Liver (tissue), 9 donors: ENCODE data around the gene TRAPPC5. TPM values are rescaled to one million over a fixed set of nuclear protein-coding genes. Genes with fewer than 3 reads are reported as not detected.

Source experiments
- DNase-seq: peaks from one replicate; pipeline ENCODE4 v3.0.0-alpha.2; 2017; ENCODE audit warnings: low spot score
- H3K27ac ChIP-seq, 2 donors: one replicate each; pipeline ENCODE4 v1.7.0; 2013; ENCODE audit warnings: inconsistent platforms in 2 of 2, low read length in 2 of 2, control low read depth in 1 of 2, low read depth in 1 of 2, mild to moderate bottlenecking in 1 of 2
- H3K27me3 ChIP-seq, 4 donors: one replicate each; pipeline versions ENCODE4 v1.6.1 to v1.7.0; 2013; ENCODE audit warnings: low read length in 3 of 4, inconsistent platforms in 1 of 4, mild to moderate bottlenecking in 1 of 4, moderate library complexity in 1 of 4; ENCODE audit not compliant: control insufficient read depth in 4 of 4, insufficient read depth in 4 of 4
- H3K36me3 ChIP-seq, 4 donors: one replicate each; pipeline versions ENCODE4 v1.6.1 to v1.7.0; 2013; ENCODE audit warnings: low read length in 3 of 4, mild to moderate bottlenecking in 3 of 4, low read depth in 1 of 4, moderate library complexity in 1 of 4; ENCODE audit not compliant: control insufficient read depth in 4 of 4, insufficient read depth in 3 of 4
- H3K4me1 ChIP-seq, 4 donors: one replicate each; pipeline versions ENCODE4 v1.6.1 to v1.7.0; 2013; ENCODE audit warnings: low read length in 3 of 4, mild to moderate bottlenecking in 3 of 4, moderate library complexity in 1 of 4; ENCODE audit not compliant: control insufficient read depth in 4 of 4, insufficient read depth in 4 of 4
- H3K4me3 ChIP-seq, 3 donors: one replicate each; pipeline versions ENCODE4 v1.6.1 to v1.7.0; 2013; ENCODE audit warnings: low read length in 3 of 3, control low read depth in 1 of 3, low read depth in 1 of 3, mild to moderate bottlenecking in 1 of 3
- H3K9ac ChIP-seq, 2 donors: one replicate each; pipeline ENCODE4 v1.7.0; 2013; ENCODE audit warnings: low read length in 2 of 2, mild to moderate bottlenecking in 2 of 2, moderate library complexity in 2 of 2, control low read depth in 1 of 2, low read depth in 1 of 2
- H3K9me3 ChIP-seq, 4 donors: one replicate each; pipeline versions ENCODE4 v1.6.1 to v1.7.0; 2013; ENCODE audit warnings: low read length in 3 of 4; ENCODE audit not compliant: control insufficient read depth in 4 of 4
- EGR1 ChIP-seq, 2 donors: IDR thresholded peaks; 2 replicates each; pipeline ENCODE4 v1.6.1; 2016 to 2018; ENCODE audit warnings: antibody characterized with exemption in 2 of 2, low read depth in 2 of 2
- FOXA1 ChIP-seq: IDR thresholded peaks from 2 replicates; pipeline ENCODE4 v1.6.1; 2016; ENCODE audit warnings: antibody characterized with exemption
- FOXA2 ChIP-seq: IDR thresholded peaks from 2 replicates; pipeline ENCODE4 v1.6.1; 2016; ENCODE audit warnings: antibody characterized with exemption
- GABPA ChIP-seq, 2 donors: IDR thresholded peaks in 1 of 2; conservative IDR thresholded peaks in 1 of 2; 2 replicates each; pipeline ENCODE4 v1.6.1; 2016; ENCODE audit warnings: antibody characterized with exemption in 2 of 2, mild to moderate bottlenecking in 1 of 2, moderate library complexity in 1 of 2
- HNF4A ChIP-seq, 2 donors: conservative IDR thresholded peaks; 2 replicates each; pipeline ENCODE4 v1.6.1; 2016; ENCODE audit warnings: antibody characterized with exemption in 2 of 2, mild to moderate bottlenecking in 2 of 2
- HNF4G ChIP-seq: IDR thresholded peaks from 2 replicates; pipeline ENCODE4 v1.6.1; 2016; ENCODE audit warnings: antibody characterized with exemption
- JUND ChIP-seq, 2 donors: IDR thresholded peaks; 2 replicates each; pipeline ENCODE4 v1.6.1; 2016; ENCODE audit warnings: antibody characterized with exemption in 2 of 2
- NR2F2 ChIP-seq: IDR thresholded peaks from 2 replicates; pipeline ENCODE4 v1.6.1; 2016; ENCODE audit warnings: antibody characterized with exemption
- RAD21 ChIP-seq, 2 donors: IDR thresholded peaks; 2 replicates each; pipeline ENCODE4 v1.6.1; 2016; ENCODE audit warnings: antibody characterized with exemption in 2 of 2, mild to moderate bottlenecking in 2 of 2
- RXRA ChIP-seq, 2 donors: IDR thresholded peaks; 2 replicates each; pipeline ENCODE4 v1.6.1; 2017 to 2018; ENCODE audit warnings: antibody characterized with exemption in 2 of 2, mild to moderate bottlenecking in 1 of 2
- SP1 ChIP-seq: IDR thresholded peaks from 2 replicates; pipeline ENCODE4 v1.6.1; 2018; ENCODE audit warnings: antibody characterized with exemption, mild to moderate bottlenecking
- TAF1 ChIP-seq: conservative IDR thresholded peaks from 2 replicates; pipeline ENCODE4 v1.6.1; 2016; ENCODE audit warnings: antibody characterized with exemption, mild to moderate bottlenecking
- YY1 ChIP-seq: IDR thresholded peaks from 2 replicates; pipeline ENCODE4 v1.6.1; 2016; ENCODE audit warnings: antibody characterized with exemption, mild to moderate bottlenecking
- WGBS: extraction: QIAGEN DNeasy Blood & Tissue Kit; methylation state at CpG from one replicate; pipeline ENCODE4 v1.1.7; 2013; 5-methylcytosine and 5-hydroxymethylcytosine counted together
- polyA plus RNA-seq, 2 donors: library from polyadenylated mRNA; stranded (reverse) in 1 of 2; unstranded in 1 of 2; fragments of 200-250 nt in 1 of 2; fragments of >200 nt in 1 of 2; fragmentation: Nextera tagmentation in 1 of 2; extraction: Ambion mirVana in 1 of 2; gene quantifications; one replicate each; pipeline versions ENCODE4 v1.2.1 to v1.2.3, GENCODE V29; 2013 to 2015
- total RNA-seq, 2 donors: library from RNA; depleted of rRNA; stranded (reverse); fragments of >200 nt; gene quantifications; one replicate each; pipeline ENCODE4 v1.2.3, GENCODE V29; 2014
- TF ChIP-seq, protein P1 (sequence below): IDR thresholded peaks from 2 replicates; pipeline ENCODE4 v1.6.1; 2016; ENCODE audit warnings: antibody characterized with exemption
- TF ChIP-seq, protein P2 (sequence below): IDR thresholded peaks from 2 replicates; pipeline ENCODE4 v1.6.1; 2016; ENCODE audit warnings: antibody characterized with exemption
- TF ChIP-seq, protein P3 (sequence below): IDR thresholded peaks from 2 replicates; pipeline ENCODE4 v1.6.1; 2016; ENCODE audit warnings: antibody characterized with exemption
- TF ChIP-seq, protein P4 (sequence below): IDR thresholded peaks from 2 replicates; pipeline ENCODE4 v1.6.1; 2016; ENCODE audit warnings: antibody characterized with exemption, mild to moderate bottlenecking
- TF ChIP-seq, protein P5 (sequence below): fragments of 150-350 bp; IDR thresholded peaks from 2 replicates; pipeline ENCODE4 v1.5.1; 2017; ENCODE audit warnings: improper control_type of control experiment, low read depth, low read length; ENCODE audit not compliant: missing input control
- donor health status: healthy.
- donor health status: healthy.
- donor health status: healthy.
- donor health status: healthy.
- donor health status: healthy.

Gene TRAPPC5
- total and polyA plus RNA-seq, 4 donors: 22.5 to 130 (median 55.2) TPM

DNA sequence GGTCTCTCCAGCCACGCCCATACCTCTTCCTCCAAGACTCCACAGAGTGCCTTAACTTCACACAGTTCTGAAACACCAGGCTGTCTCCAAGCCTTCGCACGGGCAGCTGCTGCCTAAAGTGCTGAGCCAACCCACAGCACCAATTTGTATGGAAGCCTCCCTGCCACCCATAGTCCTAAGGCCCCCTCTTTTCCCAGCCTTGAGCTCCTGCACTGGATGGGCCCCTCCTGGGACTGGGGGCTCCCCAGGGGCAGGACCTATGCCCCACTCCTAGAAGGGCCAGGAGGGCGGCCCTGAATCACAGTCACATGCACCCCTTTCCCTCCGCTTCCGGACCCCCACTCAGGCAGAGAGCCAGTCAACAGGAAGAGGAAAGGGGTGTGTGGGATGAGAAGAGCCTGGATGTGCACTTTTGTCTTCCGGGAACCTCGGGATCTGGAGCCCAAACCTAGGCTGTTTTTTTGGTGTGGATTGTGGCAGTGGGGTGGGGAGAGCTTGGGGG is 26.4 kb downstream of the TRAPPC5 start:
- no peaks in the 10 kb centered on the region for H3K36me3 ChIP-seq
- 72% methylated on average over 8 of the region's 8 CpGs for WGBS
- no peak for DNase-seq
- H3K4me3 ChIP-seq: no peak overlapping the region
- H3K9me3 ChIP-seq: no peaks in the 10 kb centered on the region
- peak overlapping the region; percentile 34 to 58 for H3K27ac ChIP-seq
- TF ChIP-seq YY1: no peak
- no peak overlapping the region for H3K9ac ChIP-seq
- no peaks in the 10 kb centered on the region for H3K27me3 ChIP-seq
- no peaks in the 10 kb centered on the region for H3K4me1 ChIP-seq

DNA sequence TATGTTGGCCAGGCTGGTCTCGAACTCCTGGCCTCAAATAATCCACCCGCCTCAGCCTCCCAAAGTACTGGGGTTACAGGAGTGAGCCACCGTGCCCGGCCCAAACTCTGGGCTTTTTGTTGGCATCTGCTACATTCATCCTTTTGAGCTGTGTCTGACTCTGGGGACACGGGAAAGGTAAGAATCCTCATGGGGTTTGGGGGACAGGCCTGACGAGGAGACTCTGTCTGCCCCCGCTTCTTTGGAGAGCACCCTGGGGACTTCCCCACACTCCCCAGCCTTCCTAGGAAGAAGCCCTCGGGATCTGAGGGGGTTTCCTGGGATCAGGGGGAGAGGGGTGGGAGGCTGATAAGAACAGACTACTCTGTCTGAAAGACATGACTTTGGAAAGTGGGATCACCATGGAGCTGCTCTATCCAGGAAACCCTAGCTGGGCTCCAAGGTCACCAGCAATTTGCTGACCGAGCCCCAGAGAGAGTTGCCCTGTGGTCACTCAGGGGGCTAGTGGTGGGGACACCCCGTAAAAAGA is 29.4 kb downstream of the TRAPPC5 start:
- no peaks in the 10 kb centered on the region for H3K27me3 ChIP-seq
- no peaks in the 10 kb centered on the region for H3K36me3 ChIP-seq
- H3K4me3 ChIP-seq: no peak overlapping the region
- TF ChIP-seq, protein P1, sequence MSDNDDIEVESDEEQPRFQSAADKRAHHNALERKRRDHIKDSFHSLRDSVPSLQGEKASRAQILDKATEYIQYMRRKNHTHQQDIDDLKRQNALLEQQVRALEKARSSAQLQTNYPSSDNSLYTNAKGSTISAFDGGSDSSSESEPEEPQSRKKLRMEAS: no peak
- TF ChIP-seq, protein P2, sequence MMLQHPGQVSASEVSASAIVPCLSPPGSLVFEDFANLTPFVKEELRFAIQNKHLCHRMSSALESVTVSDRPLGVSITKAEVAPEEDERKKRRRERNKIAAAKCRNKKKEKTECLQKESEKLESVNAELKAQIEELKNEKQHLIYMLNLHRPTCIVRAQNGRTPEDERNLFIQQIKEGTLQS: no peak
- TF ChIP-seq HNF4G (no peak), TAF1 (no peak), YY1 (no peak), SP1 (no peak), JUND (IDR thresholded peaks at IDR 0.05) (no peak), GABPA (IDR thresholded peaks at IDR 0.05 in 1 of 2, conservative IDR thresholded peaks at IDR 0.05 in 1 of 2) (no peak), EGR1 (IDR thresholded peaks at IDR 0.05; ENCODE audit: low read depth in 2 of 2) (no peak), RXRA (IDR thresholded peaks at IDR 0.05) (no peak), RAD21 (IDR thresholded peaks at IDR 0.05) (no peak), HNF4A (conservative IDR thresholded peaks at IDR 0.05) (no peak), FOXA1 (no peak), FOXA2 (no peak), NR2F2 (no peak)
- TF ChIP-seq, protein P3, sequence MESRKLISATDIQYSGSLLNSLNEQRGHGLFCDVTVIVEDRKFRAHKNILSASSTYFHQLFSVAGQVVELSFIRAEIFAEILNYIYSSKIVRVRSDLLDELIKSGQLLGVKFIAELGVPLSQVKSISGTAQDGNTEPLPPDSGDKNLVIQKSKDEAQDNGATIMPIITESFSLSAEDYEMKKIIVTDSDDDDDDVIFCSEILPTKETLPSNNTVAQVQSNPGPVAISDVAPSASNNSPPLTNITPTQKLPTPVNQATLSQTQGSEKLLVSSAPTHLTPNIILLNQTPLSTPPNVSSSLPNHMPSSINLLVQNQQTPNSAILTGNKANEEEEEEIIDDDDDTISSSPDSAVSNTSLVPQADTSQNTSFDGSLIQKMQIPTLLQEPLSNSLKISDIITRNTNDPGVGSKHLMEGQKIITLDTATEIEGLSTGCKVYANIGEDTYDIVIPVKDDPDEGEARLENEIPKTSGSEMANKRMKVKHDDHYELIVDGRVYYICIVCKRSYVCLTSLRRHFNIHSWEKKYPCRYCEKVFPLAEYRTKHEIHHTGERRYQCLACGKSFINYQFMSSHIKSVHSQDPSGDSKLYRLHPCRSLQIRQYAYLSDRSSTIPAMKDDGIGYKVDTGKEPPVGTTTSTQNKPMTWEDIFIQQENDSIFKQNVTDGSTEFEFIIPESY: no peak
- TF ChIP-seq, protein P4, sequence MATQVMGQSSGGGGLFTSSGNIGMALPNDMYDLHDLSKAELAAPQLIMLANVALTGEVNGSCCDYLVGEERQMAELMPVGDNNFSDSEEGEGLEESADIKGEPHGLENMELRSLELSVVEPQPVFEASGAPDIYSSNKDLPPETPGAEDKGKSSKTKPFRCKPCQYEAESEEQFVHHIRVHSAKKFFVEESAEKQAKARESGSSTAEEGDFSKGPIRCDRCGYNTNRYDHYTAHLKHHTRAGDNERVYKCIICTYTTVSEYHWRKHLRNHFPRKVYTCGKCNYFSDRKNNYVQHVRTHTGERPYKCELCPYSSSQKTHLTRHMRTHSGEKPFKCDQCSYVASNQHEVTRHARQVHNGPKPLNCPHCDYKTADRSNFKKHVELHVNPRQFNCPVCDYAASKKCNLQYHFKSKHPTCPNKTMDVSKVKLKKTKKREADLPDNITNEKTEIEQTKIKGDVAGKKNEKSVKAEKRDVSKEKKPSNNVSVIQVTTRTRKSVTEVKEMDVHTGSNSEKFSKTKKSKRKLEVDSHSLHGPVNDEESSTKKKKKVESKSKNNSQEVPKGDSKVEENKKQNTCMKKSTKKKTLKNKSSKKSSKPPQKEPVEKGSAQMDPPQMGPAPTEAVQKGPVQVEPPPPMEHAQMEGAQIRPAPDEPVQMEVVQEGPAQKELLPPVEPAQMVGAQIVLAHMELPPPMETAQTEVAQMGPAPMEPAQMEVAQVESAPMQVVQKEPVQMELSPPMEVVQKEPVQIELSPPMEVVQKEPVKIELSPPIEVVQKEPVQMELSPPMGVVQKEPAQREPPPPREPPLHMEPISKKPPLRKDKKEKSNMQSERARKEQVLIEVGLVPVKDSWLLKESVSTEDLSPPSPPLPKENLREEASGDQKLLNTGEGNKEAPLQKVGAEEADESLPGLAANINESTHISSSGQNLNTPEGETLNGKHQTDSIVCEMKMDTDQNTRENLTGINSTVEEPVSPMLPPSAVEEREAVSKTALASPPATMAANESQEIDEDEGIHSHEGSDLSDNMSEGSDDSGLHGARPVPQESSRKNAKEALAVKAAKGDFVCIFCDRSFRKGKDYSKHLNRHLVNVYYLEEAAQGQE: no peak
- TF ChIP-seq, protein P5, sequence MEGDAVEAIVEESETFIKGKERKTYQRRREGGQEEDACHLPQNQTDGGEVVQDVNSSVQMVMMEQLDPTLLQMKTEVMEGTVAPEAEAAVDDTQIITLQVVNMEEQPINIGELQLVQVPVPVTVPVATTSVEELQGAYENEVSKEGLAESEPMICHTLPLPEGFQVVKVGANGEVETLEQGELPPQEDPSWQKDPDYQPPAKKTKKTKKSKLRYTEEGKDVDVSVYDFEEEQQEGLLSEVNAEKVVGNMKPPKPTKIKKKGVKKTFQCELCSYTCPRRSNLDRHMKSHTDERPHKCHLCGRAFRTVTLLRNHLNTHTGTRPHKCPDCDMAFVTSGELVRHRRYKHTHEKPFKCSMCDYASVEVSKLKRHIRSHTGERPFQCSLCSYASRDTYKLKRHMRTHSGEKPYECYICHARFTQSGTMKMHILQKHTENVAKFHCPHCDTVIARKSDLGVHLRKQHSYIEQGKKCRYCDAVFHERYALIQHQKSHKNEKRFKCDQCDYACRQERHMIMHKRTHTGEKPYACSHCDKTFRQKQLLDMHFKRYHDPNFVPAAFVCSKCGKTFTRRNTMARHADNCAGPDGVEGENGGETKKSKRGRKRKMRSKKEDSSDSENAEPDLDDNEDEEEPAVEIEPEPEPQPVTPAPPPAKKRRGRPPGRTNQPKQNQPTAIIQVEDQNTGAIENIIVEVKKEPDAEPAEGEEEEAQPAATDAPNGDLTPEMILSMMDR: no peak
- no peaks in the 10 kb centered on the region for H3K4me1 ChIP-seq
- no peak overlapping the region for H3K27ac ChIP-seq
- 78% methylated on average over 10 of the region's 10 CpGs for WGBS
- no peaks in the 10 kb centered on the region for H3K9me3 ChIP-seq
- H3K9ac ChIP-seq: no peak overlapping the region
- DNase-seq: no peak
